ENCODE measurements around the gene FAM50B.

FAM50B gene

GRCh38 chr6:3808759-3809514 lies 40.2 kb upstream of the FAM50B start:
- Histone ChIP-seq H3K9me3 (ENCODE audit: control insufficient read depth, low read depth, low read length) (no peaks in the 10 kb centered on the region), H3K27me3 (ENCODE audit: control insufficient read depth, insufficient read depth, low read length) (no peaks in the 10 kb centered on the region), H3K4me1 (ENCODE audit: control insufficient read depth, low read depth, low read length) (no peaks in the 10 kb centered on the region), H3K27ac (ENCODE audit: low read length) (no peak overlapping the region), H3K9ac (ENCODE audit: low read length) (no peak overlapping the region), H3K36me3 (ENCODE audit: control insufficient read depth, low read depth, low read length) (no peaks in the 10 kb centered on the region), H3K4me3 (ENCODE audit: low read length) (no peak overlapping the region)

- Histone ChIP-seq H3K9ac (ENCODE audit: low read length) (no peak overlapping the region), H3K9me3 (ENCODE audit: control insufficient read depth, low read depth, low read length) (no peaks in the 10 kb centered on the region), H3K27me3 (ENCODE audit: control insufficient read depth, insufficient read depth, low read length) (no peaks in the 10 kb centered on the region), H3K4me1 (ENCODE audit: control insufficient read depth, low read depth, low read length) (no peaks in the 10 kb centered on the region), H3K4me3 (ENCODE audit: low read length) (no peak overlapping the region), H3K27ac (ENCODE audit: low read length) (no peak overlapping the region), H3K36me3 (ENCODE audit: control insufficient read depth, low read depth, low read length) (no peaks in the 10 kb centered on the region)
Measured at GRCh38 chr6:3809515-3809891, 39.7 kb upstream of the FAM50B start.

DNA sequence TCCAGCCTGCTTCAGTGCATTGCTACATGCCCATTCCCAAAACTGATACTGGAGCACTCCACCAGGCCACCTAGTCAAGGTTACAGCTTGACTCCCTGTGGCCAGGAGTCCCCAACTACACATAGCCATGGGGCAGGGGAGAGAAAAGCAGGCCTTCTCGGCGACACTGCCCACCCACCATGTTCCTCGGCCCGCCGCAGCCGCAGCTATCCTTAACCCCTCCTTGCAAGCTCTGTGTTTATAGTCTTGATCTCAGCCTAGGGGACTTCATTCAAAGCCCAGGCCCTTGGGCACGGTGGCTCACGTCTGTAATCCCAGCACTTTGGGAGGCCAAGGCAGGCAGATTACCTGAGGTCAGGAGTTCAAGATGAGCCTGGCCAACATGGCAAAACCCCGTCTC lies 39.2 kb upstream of the FAM50B start:
- H3K27me3 ChIP-seq (ENCODE audit: control insufficient read depth, insufficient read depth, low read length) = no peaks in the 10 kb centered on the region
- H3K27ac ChIP-seq (ENCODE audit: low read length) = no peak overlapping the region
- H3K9me3 ChIP-seq (ENCODE audit: control insufficient read depth, low read depth, low read length) = no peaks in the 10 kb centered on the region
- no peak overlapping the region for H3K9ac ChIP-seq (ENCODE audit: low read length)
- no peak overlapping the region for H3K4me3 ChIP-seq (ENCODE audit: low read length)
- no peaks in the 10 kb centered on the region for H3K36me3 ChIP-seq (ENCODE audit: control insufficient read depth, low read depth, low read length)
- H3K4me1 ChIP-seq (ENCODE audit: control insufficient read depth, low read depth, low read length) = no peaks in the 10 kb centered on the region

DNA sequence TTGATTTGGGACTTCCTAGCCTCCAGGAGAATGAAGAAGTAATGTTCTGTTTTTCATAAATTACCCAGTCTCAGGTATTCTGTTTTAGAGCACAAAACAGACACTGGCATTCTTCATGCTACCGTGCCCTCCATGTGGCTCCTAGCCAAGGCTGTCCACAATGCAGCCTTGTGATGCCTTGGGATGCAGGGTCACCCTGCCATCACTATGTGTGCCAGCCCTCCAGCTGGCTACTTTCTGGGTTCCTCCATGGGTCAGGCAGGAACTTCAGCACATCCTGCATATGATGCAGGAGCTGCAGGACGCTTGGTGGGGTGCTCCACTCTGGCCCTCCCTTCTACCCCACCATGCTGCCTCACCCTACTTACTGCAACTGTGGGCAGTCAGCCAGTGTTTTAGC lies 38.0 kb upstream of the FAM50B start:
- Histone ChIP-seq H3K4me3 (ENCODE audit: low read length) (no peak overlapping the region), H3K36me3 (ENCODE audit: control insufficient read depth, low read depth, low read length) (no peaks in the 10 kb centered on the region), H3K4me1 (ENCODE audit: control insufficient read depth, low read depth, low read length) (no peaks in the 10 kb centered on the region), H3K27ac (ENCODE audit: low read length) (no peak overlapping the region), H3K27me3 (ENCODE audit: control insufficient read depth, insufficient read depth, low read length) (no peaks in the 10 kb centered on the region), H3K9ac (ENCODE audit: low read length) (no peak overlapping the region), H3K9me3 (ENCODE audit: control insufficient read depth, low read depth, low read length) (no peaks in the 10 kb centered on the region)

DNA sequence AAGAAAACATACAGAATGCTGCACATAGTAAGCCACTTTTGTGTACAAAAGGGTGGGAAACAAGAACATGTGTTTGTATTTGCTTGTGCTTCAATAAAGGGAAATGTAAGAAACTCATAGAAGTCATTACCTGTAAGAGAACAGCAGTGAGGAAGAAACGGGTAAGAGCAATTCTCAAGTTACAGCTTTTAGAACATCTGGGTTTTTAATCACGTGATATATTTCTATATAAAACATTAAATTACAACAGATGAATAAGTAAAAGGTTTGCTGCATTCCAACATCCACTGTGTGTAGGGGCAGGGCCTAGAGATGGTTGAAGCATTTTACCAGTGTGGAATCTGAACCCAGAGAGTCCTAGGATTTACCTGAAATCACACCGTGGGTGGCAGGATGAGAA lies 36.6 kb upstream of the FAM50B start:
- no peaks in the 10 kb centered on the region for H3K4me1 ChIP-seq (ENCODE audit: control insufficient read depth, low read depth, low read length)
- no peak overlapping the region for H3K4me3 ChIP-seq (ENCODE audit: low read length)
- H3K27ac ChIP-seq (ENCODE audit: low read length) = no peak overlapping the region
- no peaks in the 10 kb centered on the region for H3K27me3 ChIP-seq (ENCODE audit: control insufficient read depth, insufficient read depth, low read length)
- H3K9me3 ChIP-seq (ENCODE audit: control insufficient read depth, low read depth, low read length) = no peaks in the 10 kb centered on the region
- no peaks in the 10 kb centered on the region for H3K36me3 ChIP-seq (ENCODE audit: control insufficient read depth, low read depth, low read length)
- H3K9ac ChIP-seq (ENCODE audit: low read length) = no peak overlapping the region

DNA sequence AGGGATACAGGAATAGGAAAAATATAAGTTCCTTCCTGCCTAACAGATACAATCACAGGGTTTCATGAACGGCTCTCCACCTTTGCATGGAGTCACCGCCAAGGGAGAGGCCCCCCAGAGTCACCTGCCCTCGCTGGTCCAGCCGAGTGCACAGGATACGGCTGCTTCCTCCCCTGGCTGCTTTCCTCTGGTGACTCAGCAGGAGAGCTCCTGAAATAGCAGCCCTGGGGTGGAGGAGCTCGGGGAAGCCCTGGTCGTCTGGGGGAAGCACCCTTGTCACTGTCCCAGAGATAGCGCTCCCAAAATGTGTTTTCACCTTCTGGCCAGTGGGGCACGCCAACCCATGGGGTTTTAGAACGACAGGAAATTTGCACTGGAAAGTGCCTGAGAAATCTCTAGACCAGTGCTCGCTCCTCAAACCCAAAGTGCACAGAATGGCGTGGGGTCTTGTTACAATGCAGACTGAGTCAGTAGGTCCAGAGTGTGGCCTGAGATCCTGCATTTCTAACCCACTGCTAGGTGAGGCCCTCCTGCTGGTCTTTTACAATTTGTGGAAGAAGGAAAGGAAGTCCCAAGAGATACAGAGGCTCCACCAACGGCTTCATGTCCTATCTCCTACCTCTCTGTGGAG lies 35.9 kb upstream of the FAM50B start:
- Histone ChIP-seq H3K9ac (ENCODE audit: low read length) (no peak overlapping the region), H3K4me1 (ENCODE audit: control insufficient read depth, low read depth, low read length) (no peaks in the 10 kb centered on the region), H3K36me3 (ENCODE audit: control insufficient read depth, low read depth, low read length) (no peaks in the 10 kb centered on the region), H3K9me3 (ENCODE audit: control insufficient read depth, low read depth, low read length) (no peaks in the 10 kb centered on the region), H3K4me3 (ENCODE audit: low read length) (no peak overlapping the region), H3K27me3 (ENCODE audit: control insufficient read depth, insufficient read depth, low read length) (no peaks in the 10 kb centered on the region), H3K27ac (ENCODE audit: low read length) (no peak overlapping the region)

DNA sequence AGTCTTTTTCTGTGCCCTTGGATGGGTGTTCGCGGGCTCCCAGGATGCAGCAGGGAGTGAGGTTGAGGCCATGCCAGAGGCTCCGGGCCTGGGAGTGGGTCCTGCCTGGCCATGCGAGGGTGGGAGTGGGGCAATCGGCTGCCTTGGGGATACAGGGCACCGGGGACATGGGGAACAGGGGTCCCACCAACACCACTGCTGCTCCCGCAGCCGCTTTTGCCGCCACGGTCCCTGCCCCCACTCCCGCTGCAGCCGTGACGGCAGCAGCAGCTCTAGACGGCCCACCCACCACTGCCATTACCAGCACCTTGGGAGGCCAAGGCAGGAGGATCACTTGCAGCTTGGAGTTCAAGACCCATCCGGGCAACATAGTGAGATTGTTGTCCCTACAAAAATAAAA lies 35.3 kb upstream of the FAM50B start:
- no peaks in the 10 kb centered on the region for H3K4me1 ChIP-seq (ENCODE audit: control insufficient read depth, low read depth, low read length)
- H3K9me3 ChIP-seq (ENCODE audit: control insufficient read depth, low read depth, low read length) = no peaks in the 10 kb centered on the region
- H3K27me3 ChIP-seq (ENCODE audit: control insufficient read depth, insufficient read depth, low read length) = no peaks in the 10 kb centered on the region
- H3K36me3 ChIP-seq (ENCODE audit: control insufficient read depth, low read depth, low read length) = no peaks in the 10 kb centered on the region
- no peak overlapping the region for H3K9ac ChIP-seq (ENCODE audit: low read length)
- no peak overlapping the region for H3K27ac ChIP-seq (ENCODE audit: low read length)
- H3K4me3 ChIP-seq (ENCODE audit: low read length) = no peak overlapping the region

DNA sequence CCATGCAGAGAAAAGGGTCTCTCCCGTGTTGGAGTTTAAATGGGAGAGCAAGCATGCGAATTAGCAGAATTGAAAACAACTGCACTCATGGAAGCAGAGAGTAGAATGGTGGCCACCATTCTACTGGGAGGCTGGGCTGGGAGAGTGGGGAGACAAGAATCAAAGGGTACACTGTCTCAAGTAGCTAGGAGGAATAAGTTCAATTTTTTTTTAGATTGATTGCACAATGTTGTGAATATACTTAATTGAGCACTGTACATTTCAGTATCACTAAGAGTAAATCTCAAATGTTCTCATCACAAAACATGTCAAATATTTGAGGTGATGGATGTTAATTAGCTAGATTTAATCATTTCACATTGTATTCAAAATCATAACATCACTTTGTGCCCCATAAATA lies 34.6 kb upstream of the FAM50B start:
- Histone ChIP-seq H3K4me3 (ENCODE audit: low read length) (no peak overlapping the region), H3K27me3 (ENCODE audit: control insufficient read depth, insufficient read depth, low read length) (no peaks in the 10 kb centered on the region), H3K4me1 (ENCODE audit: control insufficient read depth, low read depth, low read length) (no peaks in the 10 kb centered on the region), H3K27ac (ENCODE audit: low read length) (no peak overlapping the region), H3K9ac (ENCODE audit: low read length) (no peak overlapping the region), H3K9me3 (ENCODE audit: control insufficient read depth, low read depth, low read length) (no peaks in the 10 kb centered on the region), H3K36me3 (ENCODE audit: control insufficient read depth, low read depth, low read length) (no peaks in the 10 kb centered on the region)

DNA sequence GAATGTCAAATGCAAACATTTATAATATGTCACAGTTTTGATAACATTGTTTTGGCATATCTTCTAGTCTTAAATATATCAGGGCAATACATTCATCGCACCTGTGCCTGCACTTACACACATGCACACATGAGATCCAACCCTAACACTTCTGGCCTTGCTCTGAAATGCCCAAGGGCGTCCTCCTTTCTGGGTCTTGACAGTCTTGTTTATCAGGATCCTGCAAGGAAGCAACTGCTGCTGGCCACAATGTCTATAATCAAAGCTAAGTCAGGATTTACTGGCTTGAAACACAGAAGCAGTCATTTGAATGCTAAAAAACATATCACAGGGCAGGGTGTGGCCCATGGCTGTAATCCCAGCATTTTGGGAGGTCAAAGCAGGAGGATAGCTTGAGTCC lies 32.9 kb upstream of the FAM50B start:
- H3K4me1 ChIP-seq (ENCODE audit: control insufficient read depth, low read depth, low read length) = peaks cover 4% of the 10 kb centered on the region
- H3K9ac ChIP-seq (ENCODE audit: low read length) = no peak overlapping the region
- no peak overlapping the region for H3K4me3 ChIP-seq (ENCODE audit: low read length)
- H3K27ac ChIP-seq (ENCODE audit: low read length) = no peak overlapping the region
- no peaks in the 10 kb centered on the region for H3K9me3 ChIP-seq (ENCODE audit: control insufficient read depth, low read depth, low read length)
- no peaks in the 10 kb centered on the region for H3K27me3 ChIP-seq (ENCODE audit: control insufficient read depth, insufficient read depth, low read length)
- H3K36me3 ChIP-seq (ENCODE audit: control insufficient read depth, low read depth, low read length) = no peaks in the 10 kb centered on the region

GRCh38 chr6:3819161-3820110 lies 29.7 kb upstream of the FAM50B start:
- Histone ChIP-seq H3K9ac (ENCODE audit: low read length) (no peak overlapping the region), H3K27ac (ENCODE audit: low read length) (no peak overlapping the region), H3K36me3 (ENCODE audit: control insufficient read depth, low read depth, low read length) (no peaks in the 10 kb centered on the region), H3K4me3 (ENCODE audit: low read length) (no peak overlapping the region), H3K4me1 (ENCODE audit: control insufficient read depth, low read depth, low read length) (peaks cover 4% of the 10 kb centered on the region), H3K27me3 (ENCODE audit: control insufficient read depth, insufficient read depth, low read length) (no peaks in the 10 kb centered on the region), H3K9me3 (ENCODE audit: control insufficient read depth, low read depth, low read length) (no peaks in the 10 kb centered on the region)

DNA sequence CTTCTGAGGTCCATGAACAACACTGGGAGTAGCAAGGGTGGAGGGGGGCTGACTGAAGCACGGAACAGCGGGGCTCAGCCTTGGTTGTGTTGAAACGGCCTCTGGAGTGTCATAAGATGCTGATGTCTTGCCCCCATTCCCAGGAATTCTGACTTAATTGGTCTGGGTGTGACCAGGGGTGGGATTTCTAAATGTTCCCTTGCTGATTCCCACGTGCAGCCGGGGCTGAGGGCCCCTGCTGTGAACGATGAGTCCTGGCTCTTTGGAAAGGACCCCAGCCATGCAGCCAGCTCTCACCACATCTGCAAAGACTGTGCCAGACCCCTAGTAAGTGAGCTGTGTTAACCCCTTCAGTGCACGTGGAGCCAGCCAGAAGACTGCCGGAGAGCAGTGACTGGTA lies 28.6 kb upstream of the FAM50B start:
- no peaks in the 10 kb centered on the region for H3K36me3 ChIP-seq (ENCODE audit: control insufficient read depth, low read depth, low read length)
- no peak overlapping the region for H3K27ac ChIP-seq (ENCODE audit: low read length)
- no peaks in the 10 kb centered on the region for H3K9me3 ChIP-seq (ENCODE audit: control insufficient read depth, low read depth, low read length)
- no peaks in the 10 kb centered on the region for H3K27me3 ChIP-seq (ENCODE audit: control insufficient read depth, insufficient read depth, low read length)
- peaks cover 4% of the 10 kb centered on the region for H3K4me1 ChIP-seq (ENCODE audit: control insufficient read depth, low read depth, low read length)
- no peak overlapping the region for H3K4me3 ChIP-seq (ENCODE audit: low read length)
- H3K9ac ChIP-seq (ENCODE audit: low read length) = no peak overlapping the region

All from iPS-18a (cell line).